HCT116 (cell line): ENCODE data around the gene IRF9. TPM values are rescaled to one million over a fixed set of nuclear protein-coding genes. Genes with fewer than 3 reads are reported as not detected.

Experiments used
- ATAC-seq: fragments of 200-7000 bp; cut with Tn5 transposase; 2 replicates; pipeline ENCODE4 v1.9.1; 2020; ENCODE audit warnings: mild to moderate bottlenecking, moderate library complexity
- BruUV-seq: library from RNA; stranded (reverse); fragments of 400-500 nt; replicated peaks from 2 replicates; lab custom pipeline; 2021; lab: Mats Ljungman, UMichigan
- CTCF ChIA-PET: fragments of 300-600 bp; sonication (Branson Sonifier 250); formaldehyde crosslinking; loops from one replicate; lab custom pipeline; 2021; ENCODE audit warnings: antibody characterized with exemption; lab: Charles Lee
- POLR2A ChIA-PET: fragments of 300-600, 350-600 bp; sonication (Branson Sonifier 250); formaldehyde crosslinking; loops from one replicate; lab custom pipeline; 2021; ENCODE audit warnings: antibody characterized with exemption; lab: Charles Lee
- RAD21 ChIA-PET, 2 experiments: fragments of 300-600 bp; sonication (Branson Sonifier 250); formaldehyde crosslinking; loops; one replicate each; lab custom pipeline; 2023; ENCODE audit warnings: low total read pairs in 2 of 2; ENCODE audit not compliant: uncharacterized antibody in 2 of 2, unreplicated experiment in 2 of 2, low non-redundant PET in 1 of 2; lab: Charles Lee
- DNase-seq: peaks from one replicate; pipeline ENCODE4 v3.0.0-alpha.2; 2010; ENCODE audit warnings: low read depth, low spot score
- H2AFZ ChIP-seq: fragments of 200-600 bp; shearing (Covaris generic), sonication (generic); 2 replicates; pipeline ENCODE4 v1.6.1; 2017; ENCODE audit warnings: low read depth, mixed run types, mixed read lengths, antibody characterized with exemption, low read length; ENCODE audit not compliant: poor library complexity, severe bottlenecking
- H3K27ac ChIP-seq: 2 replicates; pipeline ENCODE4 v1.5.1; 2012; ENCODE audit warnings: low read depth, low read length
- H3K27me3 ChIP-seq: fragments of 200-600 bp; sonication (generic); 2 replicates; pipeline ENCODE4 v1.6.1; 2016; ENCODE audit warnings: mixed run types, low read length, mixed read lengths; ENCODE audit not compliant: insufficient read depth
- H3K36me3 ChIP-seq, 2 experiments: fragments of 200-500 bp in 1 of 2; fragments of 200-600 bp in 1 of 2; sonication (Bioruptor generic) in 1 of 2; sonication (generic) in 1 of 2; 2 replicates each; pipeline versions ENCODE4 v1.5.1 to v1.6.1; 2014 to 2016; ENCODE audit warnings: low read length in 2 of 2, inconsistent platforms in 1 of 2, mixed read lengths in 1 of 2, mixed run types in 1 of 2; ENCODE audit not compliant: insufficient read depth in 2 of 2, control insufficient read depth in 1 of 2
- H3K4me1 ChIP-seq, 2 experiments: fragments of 200-600 bp in 1 of 2; sonication (generic) in 1 of 2; 2 replicates each; pipeline versions ENCODE4 v1.5.1 to v1.6.1; 2012 to 2017; ENCODE audit warnings: low read length in 2 of 2, inconsistent platforms in 1 of 2, mild to moderate bottlenecking in 1 of 2, mixed read lengths in 1 of 2, mixed run types in 1 of 2, moderate library complexity in 1 of 2; ENCODE audit not compliant: insufficient read depth in 2 of 2, control insufficient read depth in 1 of 2
- H3K4me2 ChIP-seq: fragments of 200-600 bp; sonication (generic); 2 replicates; pipeline ENCODE4 v1.6.1; 2017; ENCODE audit warnings: mixed run types, low read length, mixed read lengths
- H3K4me3 ChIP-seq, 2 experiments: fragments of 200-600 bp in 1 of 2; sonication (generic) in 1 of 2; replicated peaks in 1 of 2; 2 replicates each; pipeline ENCODE4 v1.5.1; 2011 to 2016; ENCODE audit warnings: low read length in 2 of 2, control low read depth in 1 of 2, low read depth in 1 of 2, mild to moderate bottlenecking in 1 of 2, mixed read lengths in 1 of 2, mixed run types in 1 of 2
- H3K79me2 ChIP-seq: fragments of 200-600 bp; sonication (generic); 2 replicates; pipeline ENCODE4 v1.6.1; 2017; ENCODE audit warnings: mild to moderate bottlenecking, mixed run types, low read length, moderate library complexity, mixed read lengths; ENCODE audit not compliant: insufficient read depth
- H3K9ac ChIP-seq: fragments of 200-600 bp; sonication (generic); 2 replicates; pipeline ENCODE4 v1.6.1; 2016; ENCODE audit warnings: low read length, mixed read lengths
- H3K9me2 ChIP-seq: fragments of 200-600 bp; sonication (generic), shearing (Covaris generic); 2 replicates; pipeline ENCODE4 v1.6.1; 2017; ENCODE audit warnings: mixed run types, mild to moderate bottlenecking, moderate library complexity; ENCODE audit not compliant: insufficient read depth
- H3K9me3 ChIP-seq, 2 experiments: fragments of 200-500 bp in 1 of 2; fragments of 200-600 bp in 1 of 2; sonication (Bioruptor generic) in 1 of 2; sonication (generic) in 1 of 2; 2 replicates each; pipeline ENCODE4 v1.6.1; 2014 to 2017; ENCODE audit warnings: low read length in 2 of 2, mixed read lengths in 2 of 2, inconsistent platforms in 1 of 2, low read depth in 1 of 2, mild to moderate bottlenecking in 1 of 2, mixed run types in 1 of 2, moderate library complexity in 1 of 2; ENCODE audit not compliant: control insufficient read depth in 1 of 2, insufficient read depth in 1 of 2
- H4K20me1 ChIP-seq: fragments of 200-600 bp; sonication (generic), shearing (Covaris generic); 2 replicates; pipeline ENCODE4 v1.6.1; 2017; ENCODE audit warnings: mixed run types, mild to moderate bottlenecking, moderate library complexity; ENCODE audit not compliant: insufficient read depth
- CBX3 ChIP-seq: IDR thresholded peaks from 2 replicates; pipeline ENCODE4 v1.6.1; 2012; ENCODE audit warnings: low read depth
- intact Hi-C: fragments of 100-400 bp; cut with micrococcal nuclease; formaldehyde crosslinking; loops from 2 replicates; pipeline ENCODE4 v1.10.0; 2022
- total RNA-seq: library from RNA; stranded (reverse); gene quantifications from one replicate; pipeline ENCODE4 v1.2.1, GENCODE V29; 2021; ENCODE audit not compliant: unreplicated experiment
- TF ChIP-seq, protein P1 (sequence below): IDR thresholded peaks from 2 replicates; pipeline ENCODE4 v1.6.1; 2011; ENCODE audit warnings: mild to moderate bottlenecking, low read length, moderate library complexity; ENCODE audit not compliant: insufficient replicate concordance; ENCODE audit errors: extremely low read depth
- TF ChIP-seq, protein P2 (sequence below), 3 experiments: fragments of 200-600 bp in 1 of 3; sonication (generic) in 1 of 3; IDR thresholded peaks in 2 of 3; conservative IDR thresholded peaks in 1 of 3; 2 replicates each; pipeline ENCODE4 v1.5.1; 2012 to 2017; ENCODE audit warnings: low read depth in 2 of 3, low read length in 2 of 3, antibody characterized with exemption in 1 of 3, borderline replicate concordance in 1 of 3, control low read depth in 1 of 3, mild to moderate bottlenecking in 1 of 3, mixed read lengths in 1 of 3, mixed run types in 1 of 3, moderate library complexity in 1 of 3; ENCODE audit not compliant: insufficient read depth in 1 of 3

The IRF9 gene
- total RNA-seq, 1 experiment from 2014 or later = 21.7 TPM

DNA sequence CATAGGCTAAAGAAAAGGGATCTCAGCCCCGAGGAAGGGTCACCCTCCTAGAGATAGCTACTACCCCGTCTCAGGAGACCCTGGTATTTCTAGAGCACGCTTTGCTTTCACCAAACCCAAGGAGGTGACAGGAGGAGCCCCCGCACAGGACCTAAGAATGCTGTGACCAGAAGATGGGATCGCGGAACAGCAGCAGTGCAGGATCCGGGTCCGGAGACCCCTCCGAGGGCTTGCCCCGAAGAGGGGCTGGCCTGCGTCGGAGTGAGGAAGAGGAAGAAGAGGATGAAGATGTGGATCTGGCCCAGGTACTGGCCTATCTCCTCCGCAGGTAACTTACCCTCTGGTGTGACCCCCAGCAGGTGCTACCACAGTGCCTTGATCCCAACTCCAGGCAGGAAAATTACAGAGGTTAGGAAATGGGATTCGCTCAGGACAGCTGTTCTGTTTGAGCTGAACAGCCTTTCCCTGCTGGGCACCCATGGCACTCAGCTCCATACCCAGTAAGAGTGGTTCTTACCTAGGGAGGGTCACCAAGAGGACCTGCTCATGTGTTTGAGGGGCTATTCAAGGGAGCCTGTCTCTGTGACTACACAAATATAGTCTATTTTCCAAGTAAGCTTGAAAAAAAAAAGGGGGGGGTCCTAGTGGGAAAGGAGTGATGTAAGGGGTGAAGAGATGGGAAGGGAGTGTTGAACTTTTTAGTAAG, 45.5 kb upstream of the IRF9 start:
- H3K79me2 ChIP-seq = peaks cover 14% of the 10 kb centered on the region; the same call in 1 of the 2 replicates
- CTCF ChIA-PET = interaction anchor here (1.2 to 2.7 kb wide), 6 partner anchors 18 to 182 kb away, joined by 3 to 11 read pairs (median 8); partner anchors contain the start of gene EMC9
- H4K20me1 ChIP-seq = no peaks in the 10 kb centered on the region
- no peaks in the 10 kb centered on the region for H3K9me3 ChIP-seq
- H3K27ac ChIP-seq = peak overlapping the region; percentile 97
- H3K9me2 ChIP-seq = no peaks in the 10 kb centered on the region
- TSS peak; percentile 67 for BruUV-seq
- POLR2A ChIA-PET = interaction anchor here (0.9 to 2.6 kb wide), 12 partner anchors 9 to 127 kb away, joined by 3 to 49 read pairs (median 8); partner anchors contain the start of genes EMC9, FITM1, IPO4 and IRF9
- H3K36me3 ChIP-seq = peaks cover 10 to 14% of the 10 kb centered on the region in 2 experiments
- ATAC-seq (no peak), DNase-seq (no peak)
- no peaks in the 10 kb centered on the region for H3K27me3 ChIP-seq
- TF ChIP-seq, protein P1, sequence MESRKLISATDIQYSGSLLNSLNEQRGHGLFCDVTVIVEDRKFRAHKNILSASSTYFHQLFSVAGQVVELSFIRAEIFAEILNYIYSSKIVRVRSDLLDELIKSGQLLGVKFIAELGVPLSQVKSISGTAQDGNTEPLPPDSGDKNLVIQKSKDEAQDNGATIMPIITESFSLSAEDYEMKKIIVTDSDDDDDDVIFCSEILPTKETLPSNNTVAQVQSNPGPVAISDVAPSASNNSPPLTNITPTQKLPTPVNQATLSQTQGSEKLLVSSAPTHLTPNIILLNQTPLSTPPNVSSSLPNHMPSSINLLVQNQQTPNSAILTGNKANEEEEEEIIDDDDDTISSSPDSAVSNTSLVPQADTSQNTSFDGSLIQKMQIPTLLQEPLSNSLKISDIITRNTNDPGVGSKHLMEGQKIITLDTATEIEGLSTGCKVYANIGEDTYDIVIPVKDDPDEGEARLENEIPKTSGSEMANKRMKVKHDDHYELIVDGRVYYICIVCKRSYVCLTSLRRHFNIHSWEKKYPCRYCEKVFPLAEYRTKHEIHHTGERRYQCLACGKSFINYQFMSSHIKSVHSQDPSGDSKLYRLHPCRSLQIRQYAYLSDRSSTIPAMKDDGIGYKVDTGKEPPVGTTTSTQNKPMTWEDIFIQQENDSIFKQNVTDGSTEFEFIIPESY = no peak
- TF ChIP-seq, protein P2, sequence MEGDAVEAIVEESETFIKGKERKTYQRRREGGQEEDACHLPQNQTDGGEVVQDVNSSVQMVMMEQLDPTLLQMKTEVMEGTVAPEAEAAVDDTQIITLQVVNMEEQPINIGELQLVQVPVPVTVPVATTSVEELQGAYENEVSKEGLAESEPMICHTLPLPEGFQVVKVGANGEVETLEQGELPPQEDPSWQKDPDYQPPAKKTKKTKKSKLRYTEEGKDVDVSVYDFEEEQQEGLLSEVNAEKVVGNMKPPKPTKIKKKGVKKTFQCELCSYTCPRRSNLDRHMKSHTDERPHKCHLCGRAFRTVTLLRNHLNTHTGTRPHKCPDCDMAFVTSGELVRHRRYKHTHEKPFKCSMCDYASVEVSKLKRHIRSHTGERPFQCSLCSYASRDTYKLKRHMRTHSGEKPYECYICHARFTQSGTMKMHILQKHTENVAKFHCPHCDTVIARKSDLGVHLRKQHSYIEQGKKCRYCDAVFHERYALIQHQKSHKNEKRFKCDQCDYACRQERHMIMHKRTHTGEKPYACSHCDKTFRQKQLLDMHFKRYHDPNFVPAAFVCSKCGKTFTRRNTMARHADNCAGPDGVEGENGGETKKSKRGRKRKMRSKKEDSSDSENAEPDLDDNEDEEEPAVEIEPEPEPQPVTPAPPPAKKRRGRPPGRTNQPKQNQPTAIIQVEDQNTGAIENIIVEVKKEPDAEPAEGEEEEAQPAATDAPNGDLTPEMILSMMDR (IDR thresholded peaks at IDR 0.05 in 2 of 3, conservative IDR thresholded peaks at IDR 0.05 in 1 of 3; ENCODE audit: borderline replicate concordance in 1 of 3, insufficient read depth in 1 of 3, low read depth in 2 of 3, low read length in 2 of 3) = no peak
- TF ChIP-seq CBX3 = no peak
- peak overlapping the region; percentile 95 for H3K4me2 ChIP-seq
- intact Hi-C loops = loop anchor here (2.0 kb wide), 1 partner anchor 45 kb away; the partner anchor contains the start of gene IRF9
- H3K9ac ChIP-seq = peak overlapping the region; percentile 84
- H3K4me3 ChIP-seq = peak overlapping the region; percentile 86 to 92
- H2AFZ ChIP-seq = peak overlapping the region; percentile 23
- RAD21 ChIA-PET = interaction anchor here (0.5 to 1.6 kb wide), 4 partner anchors 22 to 450 kb away, joined by 3 to 10 read pairs (median 4); partner anchors contain the start of gene EMC9 (in 1 of the 2)
- H3K4me1 ChIP-seq = peaks cover 6 to 16% of the 10 kb centered on the region in 2 experiments; a peak in 3 of 4 replicates
